HG03378 (cell line): ENCODE data around the gene CYP2D6.
"Not testable (repeated sequence)": the region's sequence is repeated elsewhere in the genome, so short reads cannot be mapped to it uniquely, and the experiment has no call there.

Experiments
- ATAC-seq: cut with Tn5 transposase; IDR thresholded peaks from one replicate; pipeline ENCODE4 v1.9.1; 2021; ENCODE audit warnings: mild to moderate bottlenecking, moderate library complexity; ENCODE audit not compliant: unreplicated experiment

Gene CYP2D6

GRCh38 chr22:42135688-42136087 is 5.1 kb upstream of the CYP2D6 start:
- ATAC-seq, result not testable (repeated sequence)

- no peak for ATAC-seq
Observed at GRCh38 chr22:42134100-42135020, 3.8 kb upstream of the CYP2D6 start.

GRCh38 chr22:42132457-42132856 is 1.8 kb upstream of the CYP2D6 start:
- no peak for ATAC-seq

- ATAC-seq, result no peak
Observed at GRCh38 chr22:42131562-42131961, 952 bp upstream of the CYP2D6 start.

- not testable (repeated sequence) for ATAC-seq
Observed at GRCh38 chr22:42130182-42130581, 428 bp downstream of the CYP2D6 start.

- ATAC-seq, result not testable (repeated sequence)
Observed at GRCh38 chr22:42128776-42129694, 1.6 kb downstream of the CYP2D6 start.

- not testable (repeated sequence) for ATAC-seq
Observed at GRCh38 chr22:42128007-42128406, 2.6 kb downstream of the CYP2D6 start.

GRCh38 chr22:42127606-42128005 is 3.0 kb downstream of the CYP2D6 start:
- ATAC-seq, result no peak

GRCh38 chr22:42123529-42123928 is 7.1 kb downstream of the CYP2D6 start:
- ATAC-seq, result not testable (repeated sequence)

- ATAC-seq, result not testable (repeated sequence)
Observed at GRCh38 chr22:42120231-42121021, 10.2 kb downstream of the CYP2D6 start.

- ATAC-seq, result no peak
Observed at GRCh38 chr22:42116848-42117424, 13.7 kb downstream of the CYP2D6 start.

- ATAC-seq, result not testable (repeated sequence)
Observed at GRCh38 chr22:42115420-42115830, 15.2 kb downstream of the CYP2D6 start.

GRCh38 chr22:42114721-42115120 is 15.9 kb downstream of the CYP2D6 start:
- no peak for ATAC-seq

GRCh38 chr22:42112793-42113192 is 17.8 kb downstream of the CYP2D6 start:
- ATAC-seq, result not testable (repeated sequence)

- ATAC-seq, result no peak
Observed at GRCh38 chr22:42111798-42112197, 18.8 kb downstream of the CYP2D6 start.

GRCh38 chr22:42108848-42109247 is 21.8 kb downstream of the CYP2D6 start:
- ATAC-seq, result no peak

- not testable (repeated sequence) for ATAC-seq
Observed at GRCh38 chr22:42104332-42104860, 26.2 kb downstream of the CYP2D6 start.

- no peak for ATAC-seq
Observed at GRCh38 chr22:42101199-42101598, 29.4 kb downstream of the CYP2D6 start.

- no peak for ATAC-seq
Observed at GRCh38 chr22:42091455-42091782, 39.2 kb downstream of the CYP2D6 start.
